DMS153 treated with DMSO at 0.1 percent for 48 hours (cell line): ENCODE measurements around the gene ACAP3.

Experiments used
- DNase-seq: peaks from one replicate; lab custom pipeline; 2025; ENCODE audit not compliant: unreplicated experiment; lab: John Stamatoyannopoulos, UW

Gene ACAP3

DNA sequence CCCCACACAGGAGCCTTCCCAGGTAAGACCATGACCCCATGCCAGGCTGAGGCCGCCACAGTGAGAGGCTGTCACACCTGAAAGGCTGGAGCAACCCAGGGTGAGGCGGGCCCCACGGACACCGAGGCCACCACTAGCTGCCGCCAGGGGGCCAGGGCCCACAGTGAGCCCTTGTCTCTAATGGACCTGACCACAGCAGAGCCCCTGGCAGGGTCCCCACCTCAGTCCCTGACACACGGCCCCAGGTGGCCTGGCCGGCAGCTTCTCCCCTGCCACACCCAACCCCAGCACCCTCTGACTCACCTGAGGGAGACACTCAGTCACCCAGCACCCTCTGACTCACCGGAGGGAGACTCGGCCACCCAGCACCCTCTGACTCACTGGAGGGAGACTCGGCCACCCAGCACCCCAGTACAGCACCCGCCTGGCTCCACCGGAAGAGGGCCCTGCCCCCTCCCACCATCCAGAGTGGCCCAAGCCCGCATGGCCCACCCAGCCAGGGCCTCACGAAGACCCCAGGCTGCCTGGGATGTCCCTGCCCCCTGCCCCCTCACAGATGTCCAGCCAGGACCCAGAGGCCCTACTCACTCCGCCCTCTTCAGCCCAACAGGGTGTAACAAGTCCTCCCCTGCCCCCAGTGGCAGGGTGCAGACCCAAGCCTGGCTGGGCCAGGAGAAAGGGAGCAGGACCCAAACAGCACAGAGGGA is 37.1 kb upstream of the ACAP3 start:
- DNase-seq: no peak

DNA sequence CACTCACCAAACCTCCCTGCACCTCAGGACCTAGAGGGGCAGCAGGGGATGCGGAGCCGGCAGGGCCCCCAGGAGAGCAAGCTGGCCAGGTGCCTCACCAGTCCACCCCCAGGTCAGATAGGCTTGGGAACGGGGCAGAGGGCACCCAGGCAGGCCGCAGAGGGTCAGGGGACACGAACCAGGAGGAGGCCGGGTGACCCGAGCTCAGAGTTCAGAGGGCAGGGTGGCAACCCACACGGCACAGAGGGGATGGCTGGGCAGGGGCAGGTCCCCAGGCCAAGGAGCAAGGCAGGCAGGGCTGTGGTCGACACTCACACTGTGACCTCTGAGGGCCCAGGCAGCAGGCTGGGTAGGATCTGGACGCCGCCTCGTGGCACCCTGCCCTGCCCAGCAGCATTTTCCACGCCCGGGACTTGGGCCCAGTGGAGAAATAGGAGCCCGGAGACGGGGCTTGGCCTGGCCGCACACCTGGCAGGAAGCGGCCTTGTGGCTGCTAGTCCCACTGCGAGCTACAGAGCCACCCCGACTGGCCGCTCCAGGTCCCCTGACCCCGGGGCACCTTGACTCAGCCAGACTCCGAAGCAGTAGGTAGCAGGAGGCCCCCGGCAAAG is 36.2 kb upstream of the ACAP3 start:
- no peak for DNase-seq

DNA sequence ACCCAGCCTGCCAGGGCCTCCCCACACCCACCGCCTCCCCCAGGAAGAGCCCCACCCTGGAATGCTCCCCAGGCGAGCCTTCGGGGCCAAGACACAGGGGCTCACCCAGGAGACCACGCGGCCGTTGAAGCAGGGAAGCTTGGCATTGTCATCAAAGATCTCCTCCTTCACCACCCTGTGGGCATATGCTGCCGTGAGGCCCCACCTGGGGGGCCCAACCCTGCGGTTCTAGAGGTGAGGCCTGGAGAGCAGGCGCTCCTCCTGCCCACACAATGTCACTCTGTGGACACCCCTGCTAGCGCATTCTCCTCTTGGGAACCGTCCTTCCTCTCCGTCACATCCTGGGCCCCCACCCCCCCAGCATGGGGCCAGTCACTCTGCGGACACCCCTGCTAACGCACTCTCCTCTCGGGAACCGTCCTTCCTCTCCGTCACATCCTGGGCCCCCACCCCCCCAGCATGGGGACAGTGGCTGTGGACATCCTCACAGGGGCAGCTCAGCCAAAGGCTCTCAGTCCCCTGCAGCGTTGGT is 34.9 kb upstream of the ACAP3 start:
- no peak for DNase-seq

DNA sequence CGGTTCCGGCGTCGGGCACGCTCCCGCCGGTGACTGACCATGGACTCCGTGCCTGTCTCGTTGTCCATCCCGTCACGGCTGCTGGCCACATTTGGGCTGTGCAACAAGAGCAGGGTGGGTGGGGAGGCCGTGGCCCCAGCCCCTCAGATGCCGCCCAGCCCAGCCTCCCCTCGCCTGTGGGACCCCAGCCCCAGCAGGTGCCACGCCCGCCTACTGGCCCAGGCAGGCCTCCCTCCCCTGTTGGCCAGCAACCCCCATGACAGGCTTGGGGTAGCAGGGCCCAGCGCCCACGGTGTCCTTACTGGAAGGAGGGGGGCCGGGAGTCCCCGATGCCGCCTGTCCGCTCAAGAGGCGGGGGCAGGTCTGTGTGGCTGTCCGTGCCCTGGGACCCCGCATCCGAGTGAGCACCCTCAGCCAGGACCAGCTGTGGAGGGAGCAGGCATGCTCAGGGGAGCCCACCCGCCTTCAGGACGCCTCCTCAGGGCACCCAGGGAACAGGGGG is 34.4 kb upstream of the ACAP3 start:
- DNase-seq: no peak

DNA sequence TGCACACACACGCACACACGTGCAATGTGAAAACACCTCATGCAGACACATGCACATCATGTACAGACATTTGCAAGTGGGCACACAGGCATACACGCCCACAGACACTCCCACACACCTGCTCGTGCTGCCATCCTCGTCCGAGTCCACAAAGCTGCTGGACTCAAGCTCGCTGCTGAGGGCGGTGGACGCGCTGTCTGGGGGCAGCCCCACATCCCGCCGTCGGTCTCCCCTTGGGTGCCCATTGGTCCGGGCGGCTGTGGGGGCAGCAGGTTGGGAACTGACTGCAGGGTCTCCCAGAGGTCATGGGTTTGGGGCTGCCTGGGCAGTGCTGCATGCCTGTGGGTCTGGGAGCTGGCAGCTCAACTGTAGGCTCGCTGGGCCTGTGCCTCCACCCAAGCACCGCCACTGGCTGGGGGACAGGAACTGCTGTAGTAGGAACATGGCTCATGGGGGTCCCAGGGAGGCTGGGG is 33.9 kb upstream of the ACAP3 start:
- DNase-seq: no peak

DNA sequence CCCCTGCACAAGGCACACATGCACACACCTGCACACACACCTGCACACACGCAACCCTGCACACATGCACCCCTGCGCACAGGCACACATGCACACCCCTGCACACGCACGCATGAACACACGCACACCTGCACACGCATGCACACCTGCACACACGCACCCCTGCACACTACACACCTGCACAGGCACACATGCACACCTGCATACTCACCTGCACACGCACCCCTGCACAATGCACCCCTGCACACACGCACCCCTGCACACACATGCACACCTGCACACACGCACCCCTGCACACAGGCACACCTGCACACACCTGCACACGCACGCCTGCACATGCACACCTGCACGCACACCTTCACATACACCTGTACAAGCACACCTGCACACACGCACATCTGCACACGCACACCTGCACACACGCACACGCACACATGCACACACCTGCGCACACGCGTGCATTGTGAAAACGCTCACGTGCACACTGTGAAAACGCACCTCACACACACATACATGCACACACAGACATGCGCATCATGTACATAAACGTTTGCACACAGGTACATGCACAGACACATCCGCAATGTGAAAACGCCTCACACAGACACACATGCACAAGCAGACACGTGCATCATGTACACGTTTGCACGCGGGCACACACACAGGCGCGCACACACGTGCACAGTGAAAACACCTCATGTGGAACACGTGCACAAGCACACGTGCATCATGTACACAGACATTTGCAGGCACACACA is 33.2 kb upstream of the ACAP3 start:
- DNase-seq: no peak

DNA sequence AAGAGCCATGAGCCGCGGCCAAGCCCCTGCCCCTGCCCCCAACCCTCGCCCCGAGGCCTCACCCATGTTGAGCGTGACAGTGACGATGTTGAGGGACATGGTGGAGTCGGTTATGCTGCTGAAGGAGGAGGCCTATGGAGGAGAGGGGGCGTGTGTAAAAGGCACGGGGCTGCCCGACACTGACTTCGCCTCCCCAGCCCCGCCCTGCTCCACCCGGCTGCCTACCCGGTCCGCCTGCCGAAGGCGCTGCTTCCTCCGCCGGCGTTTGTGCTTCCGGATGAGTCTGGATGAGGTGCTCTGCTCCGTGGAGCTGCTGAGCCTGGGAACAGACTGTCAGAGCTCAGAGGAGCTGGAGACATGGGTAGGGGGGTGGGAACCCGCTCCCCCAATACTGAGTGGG is 32.5 kb upstream of the ACAP3 start:
- no peak for DNase-seq

DNA sequence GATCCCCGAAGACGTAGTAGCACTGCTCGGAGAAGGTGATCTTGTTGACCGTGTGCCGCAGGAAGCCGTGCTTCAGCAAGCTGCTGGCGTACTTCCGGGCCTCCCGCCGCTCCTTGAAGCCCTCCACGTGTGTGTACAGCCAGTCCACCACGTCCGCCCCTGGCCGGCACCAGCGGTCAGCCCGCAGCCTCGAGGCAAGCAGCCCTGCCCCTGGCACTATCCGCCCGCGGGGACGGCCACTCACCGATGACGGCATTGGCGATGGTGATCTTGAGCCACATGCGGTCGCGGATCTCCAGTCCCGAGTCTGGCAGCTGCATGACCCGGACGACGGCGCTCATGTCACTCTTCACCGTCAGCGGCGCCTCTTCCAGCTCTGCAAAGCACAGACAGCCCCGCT is 30.5 kb upstream of the ACAP3 start:
- no peak for DNase-seq

DNA sequence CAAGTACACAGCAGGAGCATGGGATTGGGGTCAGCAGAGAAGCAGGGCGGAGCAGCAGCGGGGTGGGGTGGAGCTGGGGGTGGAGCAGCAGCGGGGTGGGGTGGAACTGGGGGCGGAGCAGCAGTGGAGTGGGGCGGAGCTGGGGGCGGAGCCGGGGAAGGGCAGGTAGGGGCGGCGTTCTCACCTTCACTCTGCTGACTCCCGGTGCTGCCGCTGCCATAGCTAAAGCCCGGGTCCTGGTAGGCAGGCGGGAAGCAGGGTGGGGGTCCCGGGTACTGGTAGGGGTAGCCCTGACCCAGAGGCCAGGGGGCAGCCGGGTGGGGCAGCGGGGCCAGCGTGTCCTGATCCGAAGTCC is 30.0 kb upstream of the ACAP3 start:
- DNase-seq: no peak

DNA sequence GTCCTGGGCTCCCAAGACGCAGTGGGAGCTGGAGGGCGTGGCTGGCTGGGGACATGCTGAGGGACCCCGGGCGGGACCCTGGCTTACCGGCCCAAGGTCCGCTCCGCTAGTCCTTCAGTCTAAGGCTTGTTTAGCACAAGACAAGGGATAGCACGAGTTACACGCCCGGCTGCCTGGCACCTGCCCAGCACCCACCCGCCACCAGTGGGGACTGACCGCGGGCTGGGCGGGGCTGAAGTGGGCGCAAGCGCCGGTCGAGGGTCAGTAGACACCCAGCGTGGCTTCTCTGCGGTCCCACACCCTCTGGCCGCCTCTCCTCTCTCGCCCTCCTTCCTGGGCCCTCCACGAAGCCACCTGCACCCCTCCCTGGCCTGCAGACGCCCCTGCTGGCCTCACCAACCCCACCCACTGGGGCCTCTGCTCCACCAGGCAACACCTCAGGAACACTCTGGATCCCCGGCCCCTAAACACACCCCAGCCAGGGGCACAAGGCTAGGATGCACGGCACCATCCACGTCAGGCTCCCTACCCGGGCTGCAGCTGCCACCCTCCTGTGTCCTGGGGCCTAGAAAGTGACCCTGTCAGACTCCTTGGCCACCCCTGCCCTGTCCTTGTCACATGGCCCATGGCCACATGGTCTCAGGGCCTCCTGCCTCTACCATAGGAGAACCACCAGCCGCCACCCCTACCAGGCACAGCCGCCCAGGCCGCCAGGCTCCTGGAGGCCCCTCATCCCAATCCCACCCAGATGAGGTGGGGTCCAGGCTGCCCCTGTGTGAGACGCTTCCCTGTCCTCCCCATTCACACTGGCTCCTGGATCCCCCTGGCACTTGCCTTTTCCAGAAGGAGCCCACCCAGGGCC is 29.4 kb upstream of the ACAP3 start:
- no peak for DNase-seq

DNA sequence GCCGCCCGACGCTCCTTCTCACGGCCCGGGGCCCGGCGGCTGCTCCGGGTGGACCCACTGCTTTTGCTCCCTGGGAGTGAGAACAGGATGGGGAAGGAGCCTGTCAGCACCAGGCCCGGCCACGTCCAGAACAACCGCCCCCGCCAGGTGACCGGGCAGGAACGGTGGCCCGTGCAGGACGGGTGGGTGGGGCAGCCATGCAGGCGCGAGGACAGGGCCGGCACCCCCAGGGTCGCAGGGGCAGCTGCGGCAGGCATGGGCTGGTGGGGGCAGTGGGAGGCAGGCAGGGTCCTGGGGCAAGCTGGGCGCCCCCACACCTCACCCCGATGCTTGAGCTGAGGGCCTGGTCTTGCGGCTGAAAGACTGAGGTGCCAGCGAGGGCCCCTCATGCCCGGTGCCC is 28.7 kb upstream of the ACAP3 start:
- no peak for DNase-seq

DNA sequence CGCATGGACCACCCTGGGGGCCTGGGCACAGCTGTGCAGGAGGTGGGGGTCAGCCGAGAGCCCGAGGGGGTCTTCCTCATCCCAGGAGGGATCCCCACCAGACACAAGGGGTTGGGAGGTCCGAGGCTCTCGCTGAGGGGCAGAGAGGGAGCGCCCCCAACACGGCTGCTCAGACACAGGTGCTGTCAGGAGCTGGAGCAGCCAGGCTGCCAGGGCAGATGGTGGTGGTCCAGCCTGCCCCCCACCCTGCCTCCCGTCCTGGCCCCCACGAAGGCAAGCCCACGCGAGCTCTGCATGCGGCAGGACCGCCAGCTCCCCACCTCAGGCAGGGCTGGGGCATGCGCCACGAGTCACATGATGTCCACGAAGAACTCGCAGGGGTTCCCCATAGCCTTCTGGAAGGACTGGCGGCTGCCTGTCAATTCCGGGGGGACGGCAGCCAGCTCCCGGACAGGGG is 28.1 kb upstream of the ACAP3 start:
- DNase-seq: no peak

DNA sequence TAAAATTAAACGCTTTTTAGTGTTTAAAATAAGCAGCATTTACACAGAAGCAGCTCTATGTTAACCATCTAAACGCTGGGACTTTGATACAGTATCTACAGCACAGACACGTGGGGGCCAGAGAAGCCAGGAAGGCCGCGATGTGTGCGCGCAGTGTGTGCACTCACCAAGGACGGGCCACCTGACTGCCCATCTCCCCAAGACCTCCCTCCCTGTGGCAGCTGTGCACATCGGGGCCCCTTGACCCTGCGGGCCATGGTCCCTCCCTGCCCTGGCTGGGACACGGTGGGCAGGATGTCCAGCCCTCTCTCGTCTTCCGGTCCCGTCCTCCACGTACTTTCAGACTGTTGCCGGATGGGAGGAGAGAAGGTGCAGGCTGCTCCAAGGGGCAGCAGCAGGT is 27.6 kb upstream of the ACAP3 start:
- DNase-seq: no peak

DNA sequence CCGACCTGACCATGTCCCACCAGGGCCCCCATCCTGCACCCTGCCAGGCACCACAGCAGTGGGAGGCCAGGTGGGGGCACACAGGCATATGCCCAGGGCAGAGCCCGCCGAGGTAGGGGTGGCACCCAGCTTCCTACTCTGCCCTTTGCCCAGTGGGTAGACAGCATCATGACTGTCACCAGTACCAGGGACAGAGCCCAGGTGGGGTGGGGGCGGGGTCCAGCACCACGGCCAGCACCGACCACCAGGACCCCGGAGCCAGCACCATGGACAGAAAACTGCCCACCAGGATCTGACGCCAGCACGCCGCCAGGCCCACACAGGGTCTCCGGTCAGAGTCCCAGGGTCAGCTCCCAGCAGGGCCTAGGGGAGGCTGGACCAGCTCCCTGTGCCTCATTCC is 27.1 kb upstream of the ACAP3 start:
- no peak for DNase-seq

DNA sequence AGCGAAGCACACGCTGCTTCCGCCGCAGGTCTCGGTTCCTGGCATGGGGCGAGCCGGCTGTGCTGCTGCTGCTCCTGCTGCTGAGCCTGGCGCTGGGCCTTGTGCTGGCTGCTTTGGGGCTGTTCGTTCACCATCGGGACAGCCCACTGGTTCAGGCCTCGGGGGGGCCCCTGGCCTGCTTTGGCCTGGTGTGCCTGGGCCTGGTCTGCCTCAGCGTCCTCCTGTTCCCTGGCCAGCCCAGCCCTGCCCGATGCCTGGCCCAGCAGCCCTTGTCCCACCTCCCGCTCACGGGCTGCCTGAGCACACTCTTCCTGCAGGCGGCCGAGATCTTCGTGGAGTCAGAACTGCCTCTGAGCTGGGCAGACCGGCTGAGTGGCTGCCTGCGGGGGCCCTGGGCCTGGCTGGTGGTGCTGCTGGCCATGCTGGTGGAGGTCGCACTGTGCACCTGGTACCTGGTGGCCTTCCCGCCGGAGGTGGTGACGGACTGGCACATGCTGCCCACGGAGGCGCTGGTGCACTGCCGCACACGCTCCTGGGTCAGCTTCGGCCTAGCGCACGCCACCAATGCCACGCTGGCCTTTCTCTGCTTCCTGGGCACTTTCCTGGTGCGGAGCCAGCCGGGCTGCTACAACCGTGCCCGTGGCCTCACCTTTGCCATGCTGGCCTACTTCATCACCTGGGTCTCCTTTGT is 26.0 kb upstream of the ACAP3 start:
- DNase-seq: no peak

DNA sequence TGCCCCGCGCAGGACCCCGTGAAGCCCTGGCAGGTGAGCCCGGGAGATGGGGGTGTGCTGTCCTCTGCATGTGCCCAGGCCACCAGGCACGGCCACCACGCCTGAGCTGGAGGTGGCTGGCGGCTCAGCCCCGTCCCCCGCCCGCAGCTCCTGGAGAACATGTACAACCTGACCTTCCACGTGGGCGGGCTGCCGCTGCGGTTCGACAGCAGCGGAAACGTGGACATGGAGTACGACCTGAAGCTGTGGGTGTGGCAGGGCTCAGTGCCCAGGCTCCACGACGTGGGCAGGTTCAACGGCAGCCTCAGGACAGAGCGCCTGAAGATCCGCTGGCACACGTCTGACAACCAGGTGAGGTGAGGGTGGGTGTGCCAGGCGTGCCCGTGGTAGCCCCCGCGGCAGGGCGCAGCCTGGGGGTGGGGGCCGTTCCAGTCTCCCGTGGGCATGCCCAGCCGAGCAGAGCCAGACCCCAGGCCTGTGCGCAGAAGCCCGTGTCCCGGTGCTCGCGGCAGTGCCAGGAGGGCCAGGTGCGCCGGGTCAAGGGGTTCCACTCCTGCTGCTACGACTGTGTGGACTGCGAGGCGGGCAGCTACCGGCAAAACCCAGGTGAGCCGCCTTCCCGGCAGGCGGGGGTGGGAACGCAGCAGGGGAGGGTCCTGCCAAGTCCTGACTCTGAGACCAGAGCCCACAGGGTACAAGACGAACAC is 25.2 kb upstream of the ACAP3 start:
- DNase-seq: no peak

DNA sequence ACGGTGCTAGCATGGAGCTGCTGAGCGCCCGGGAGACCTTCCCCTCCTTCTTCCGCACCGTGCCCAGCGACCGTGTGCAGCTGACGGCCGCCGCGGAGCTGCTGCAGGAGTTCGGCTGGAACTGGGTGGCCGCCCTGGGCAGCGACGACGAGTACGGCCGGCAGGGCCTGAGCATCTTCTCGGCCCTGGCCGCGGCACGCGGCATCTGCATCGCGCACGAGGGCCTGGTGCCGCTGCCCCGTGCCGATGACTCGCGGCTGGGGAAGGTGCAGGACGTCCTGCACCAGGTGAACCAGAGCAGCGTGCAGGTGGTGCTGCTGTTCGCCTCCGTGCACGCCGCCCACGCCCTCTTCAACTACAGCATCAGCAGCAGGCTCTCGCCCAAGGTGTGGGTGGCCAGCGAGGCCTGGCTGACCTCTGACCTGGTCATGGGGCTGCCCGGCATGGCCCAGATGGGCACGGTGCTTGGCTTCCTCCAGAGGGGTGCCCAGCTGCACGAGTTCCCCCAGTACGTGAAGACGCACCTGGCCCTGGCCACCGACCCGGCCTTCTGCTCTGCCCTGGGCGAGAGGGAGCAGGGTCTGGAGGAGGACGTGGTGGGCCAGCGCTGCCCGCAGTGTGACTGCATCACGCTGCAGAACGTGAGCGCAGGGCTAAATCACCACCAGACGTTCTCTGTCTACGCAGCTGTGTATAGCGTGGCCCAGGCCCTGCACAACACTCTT is 24.5 kb upstream of the ACAP3 start:
- DNase-seq: no peak

DNA sequence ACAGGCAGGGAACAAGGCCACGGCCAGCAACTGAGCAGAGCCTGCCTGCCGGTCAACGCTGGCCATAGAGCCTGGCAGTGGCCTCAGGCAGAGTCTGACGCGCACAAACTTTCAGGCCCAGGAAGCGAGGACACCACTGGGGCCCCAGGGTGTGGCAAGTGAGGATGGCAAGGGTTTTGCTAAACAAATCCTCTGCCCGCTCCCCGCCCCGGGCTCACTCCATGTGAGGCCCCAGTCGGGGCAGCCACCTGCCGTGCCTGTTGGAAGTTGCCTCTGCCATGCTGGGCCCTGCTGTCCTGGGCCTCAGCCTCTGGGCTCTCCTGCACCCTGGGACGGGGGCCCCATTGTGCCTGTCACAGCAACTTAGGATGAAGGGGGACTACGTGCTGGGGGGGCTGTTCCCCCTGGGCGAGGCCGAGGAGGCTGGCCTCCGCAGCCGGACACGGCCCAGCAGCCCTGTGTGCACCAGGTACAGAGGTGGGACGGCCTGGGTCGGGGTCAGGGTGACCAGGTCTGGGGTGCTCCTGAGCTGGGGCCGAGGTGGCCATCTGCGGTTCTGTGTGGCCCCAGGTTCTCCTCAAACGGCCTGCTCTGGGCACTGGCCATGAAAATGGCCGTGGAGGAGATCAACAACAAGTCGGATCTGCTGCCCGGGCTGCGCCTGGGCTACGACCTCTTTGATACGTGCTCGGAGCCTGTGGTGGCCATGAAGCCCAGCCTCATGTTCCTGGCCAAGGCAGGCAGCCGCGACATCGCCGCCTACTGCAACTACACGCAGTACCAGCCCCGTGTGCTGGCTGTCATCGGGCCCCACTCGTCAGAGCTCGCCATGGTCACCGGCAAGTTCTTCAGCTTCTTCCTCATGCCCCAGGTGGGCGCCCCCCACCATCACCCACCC is 23.6 kb upstream of the ACAP3 start, which contains the start of gene TAS1R3:
Gene TAS1R3 (plus strand): TSS at position 213 of the 898 bp plus-strand sequence. CDS start 66 bp downstream, at position 279.
- DNase-seq: no peak
